ENCODE measurements around the gene ANAPC2.

ANAPC2 gene

DNA sequence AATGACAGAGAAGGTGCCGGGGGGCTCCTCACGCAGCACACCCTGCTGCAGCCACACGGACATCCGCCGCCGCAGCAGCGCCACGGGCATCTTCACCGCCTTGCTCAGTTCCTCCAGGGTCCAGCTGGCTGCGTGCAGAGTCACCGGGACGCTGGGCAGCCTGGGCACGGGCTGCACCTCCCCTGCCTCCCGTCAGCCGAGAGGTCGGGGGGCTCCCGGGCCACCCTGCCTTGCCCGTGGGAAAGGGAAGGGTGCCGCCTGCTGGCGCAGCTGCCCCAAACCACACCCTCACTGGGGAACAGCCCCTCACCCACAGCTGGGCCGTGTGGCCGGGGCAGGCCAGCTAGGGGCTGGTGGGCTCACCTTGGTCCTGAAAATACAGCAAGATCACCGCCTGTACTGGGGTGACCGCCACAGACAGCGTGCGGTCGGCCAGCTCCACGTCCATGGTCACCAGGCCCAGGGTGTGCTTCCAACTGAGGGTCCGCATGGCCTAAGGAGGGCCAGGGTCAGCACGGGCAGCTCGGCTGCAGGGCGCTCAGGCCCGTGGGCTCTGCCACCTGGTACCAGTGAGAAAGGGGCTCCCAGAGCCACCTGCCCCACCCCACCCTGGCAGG, 12.9 kb downstream of the ANAPC2 start:
- Histone ChIP-seq H3K27me3 (replicated peaks; ENCODE audit: control insufficient read depth, insufficient read depth, low read length, poor library complexity, severe bottlenecking) (peaks cover 13% of the 10 kb centered on the region), H3K4me3 (ENCODE audit: insufficient read depth, low read depth, low read length, poor library complexity, severe bottlenecking) (no peak overlapping the region), H3K4me1 (ENCODE audit: control insufficient read depth, insufficient read depth, low read length, poor library complexity, severe bottlenecking) (no peaks in the 10 kb centered on the region), H3K9me3 (ENCODE audit: control insufficient read depth, low read length) (no peaks in the 10 kb centered on the region), H3K27ac (ENCODE audit: insufficient read depth, low read length, poor library complexity, severe bottlenecking) (no peak overlapping the region), H3K36me3 (ENCODE audit: control insufficient read depth, insufficient read depth, low read length) (peaks cover 22% of the 10 kb centered on the region)
- DNase-seq: no peak

GRCh38 chr9:137174722-137175293, 13.6 kb downstream of the ANAPC2 start:
- no peak overlapping the region for H3K4me3 ChIP-seq (ENCODE audit: insufficient read depth, low read depth, low read length, poor library complexity, severe bottlenecking)
- H3K9me3 ChIP-seq (ENCODE audit: control insufficient read depth, low read length): no peaks in the 10 kb centered on the region
- H3K4me1 ChIP-seq (ENCODE audit: control insufficient read depth, insufficient read depth, low read length, poor library complexity, severe bottlenecking): no peaks in the 10 kb centered on the region
- DNase-seq: no peak
- H3K27me3 ChIP-seq (replicated peaks; ENCODE audit: control insufficient read depth, insufficient read depth, low read length, poor library complexity, severe bottlenecking): peaks cover 19% of the 10 kb centered on the region
- H3K27ac ChIP-seq (ENCODE audit: insufficient read depth, low read length, poor library complexity, severe bottlenecking): no peak overlapping the region
- H3K36me3 ChIP-seq (ENCODE audit: control insufficient read depth, insufficient read depth, low read length): peaks cover 16% of the 10 kb centered on the region

DNA sequence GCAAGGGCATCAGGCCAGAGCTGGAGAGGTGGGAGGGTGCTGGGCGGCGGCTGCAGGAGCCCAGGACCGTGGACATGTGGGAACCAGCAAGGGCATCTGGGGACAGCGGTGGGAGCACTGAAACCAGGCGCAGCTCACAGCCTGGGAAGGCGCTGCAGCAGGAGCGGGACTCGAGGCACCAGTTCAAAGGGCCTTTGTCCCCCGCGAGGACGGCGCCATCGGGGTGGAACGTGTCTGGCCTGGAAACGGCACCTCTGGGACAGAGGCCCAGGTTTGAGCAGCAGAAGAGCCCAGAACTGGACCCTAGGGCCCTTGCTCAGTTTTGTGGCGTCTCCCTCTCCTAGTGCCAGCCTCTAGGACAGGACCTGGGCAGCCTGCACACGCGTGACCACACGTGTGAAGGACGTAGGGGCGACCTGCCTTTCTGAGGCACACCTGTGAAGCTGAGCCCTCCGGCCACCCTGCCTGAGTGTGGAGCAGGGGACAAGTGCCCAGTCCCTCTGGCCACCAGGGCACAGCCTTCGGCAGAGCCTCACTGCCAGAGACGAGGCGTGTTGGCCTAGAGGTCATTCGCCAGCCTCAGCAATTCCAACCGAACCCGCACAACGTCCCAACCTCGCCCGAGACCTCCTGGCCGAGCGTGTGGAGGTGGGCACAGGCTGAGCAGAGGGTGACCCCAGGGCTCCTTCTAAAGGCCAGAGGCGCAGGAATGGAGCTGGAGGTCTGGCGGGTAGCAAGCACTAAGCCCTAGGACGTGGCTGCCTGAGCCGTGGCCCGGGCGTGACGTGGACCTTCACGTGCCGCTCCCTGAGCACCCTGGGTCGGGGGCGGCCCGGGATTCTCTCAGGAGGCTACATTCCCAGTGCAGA, 14.3 kb downstream of the ANAPC2 start:
- H3K4me3 ChIP-seq (ENCODE audit: insufficient read depth, low read depth, low read length, poor library complexity, severe bottlenecking): no peak overlapping the region
- H3K36me3 ChIP-seq (ENCODE audit: control insufficient read depth, insufficient read depth, low read length): peaks cover 9% of the 10 kb centered on the region
- peaks cover 7% of the 10 kb centered on the region for H3K4me1 ChIP-seq (ENCODE audit: control insufficient read depth, insufficient read depth, low read length, poor library complexity, severe bottlenecking)
- no peaks in the 10 kb centered on the region for H3K9me3 ChIP-seq (ENCODE audit: control insufficient read depth, low read length)
- no peak for DNase-seq
- peaks cover 27% of the 10 kb centered on the region for H3K27me3 ChIP-seq (replicated peaks; ENCODE audit: control insufficient read depth, insufficient read depth, low read length, poor library complexity, severe bottlenecking)
- no peak overlapping the region for H3K27ac ChIP-seq (ENCODE audit: insufficient read depth, low read length, poor library complexity, severe bottlenecking)

DNA sequence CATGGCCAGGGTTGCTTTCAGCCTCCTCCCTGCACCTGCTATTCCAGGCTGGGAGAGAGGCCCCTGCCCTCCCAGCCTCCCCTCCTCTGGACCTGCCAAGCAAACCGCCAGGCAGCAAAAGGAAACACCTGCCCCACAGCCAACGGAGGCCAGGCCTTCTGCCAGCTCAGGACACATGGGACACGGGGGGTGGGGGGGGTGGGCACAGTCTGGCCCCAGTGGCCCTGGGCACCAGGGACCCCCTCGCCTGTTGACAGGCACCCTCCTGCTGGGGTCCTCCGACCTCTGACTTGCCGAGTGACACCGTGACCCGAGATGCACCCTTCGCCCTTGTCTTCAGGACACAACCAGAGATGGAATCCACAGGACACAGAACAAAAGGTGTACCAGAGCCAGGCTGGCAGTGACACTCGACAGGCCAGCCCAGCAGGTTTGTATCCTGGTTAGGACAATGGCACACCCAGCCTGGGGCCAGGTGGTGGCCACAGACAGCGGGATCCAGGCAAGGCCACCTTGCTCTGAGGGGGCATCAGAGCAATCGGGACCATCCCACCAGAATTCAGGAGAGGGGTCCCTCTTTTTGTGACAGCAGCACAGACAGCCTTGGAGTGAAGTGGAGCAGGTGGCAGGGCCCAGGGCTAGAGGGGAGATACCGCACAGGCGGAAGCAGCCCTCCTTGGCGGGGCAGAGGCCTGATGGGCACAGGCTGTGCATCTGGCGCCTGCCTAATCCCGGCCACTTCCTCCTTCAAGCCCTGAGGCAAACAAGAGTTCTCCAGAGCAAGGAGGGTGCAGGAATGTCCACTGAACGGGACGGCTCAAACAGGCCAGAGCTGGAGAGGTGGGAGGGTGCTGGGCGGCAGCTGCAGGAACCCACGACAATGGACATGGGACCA, 15.2 kb downstream of the ANAPC2 start:
- no peak overlapping the region for H3K27ac ChIP-seq (ENCODE audit: insufficient read depth, low read length, poor library complexity, severe bottlenecking)
- peaks cover 32% of the 10 kb centered on the region for H3K27me3 ChIP-seq (replicated peaks; ENCODE audit: control insufficient read depth, insufficient read depth, low read length, poor library complexity, severe bottlenecking)
- peaks cover 12% of the 10 kb centered on the region for H3K4me1 ChIP-seq (ENCODE audit: control insufficient read depth, insufficient read depth, low read length, poor library complexity, severe bottlenecking)
- no peaks in the 10 kb centered on the region for H3K9me3 ChIP-seq (ENCODE audit: control insufficient read depth, low read length)
- H3K36me3 ChIP-seq (ENCODE audit: control insufficient read depth, insufficient read depth, low read length): peaks cover 3% of the 10 kb centered on the region
- H3K4me3 ChIP-seq (ENCODE audit: insufficient read depth, low read depth, low read length, poor library complexity, severe bottlenecking): no peak overlapping the region
- no peak for DNase-seq

DNA sequence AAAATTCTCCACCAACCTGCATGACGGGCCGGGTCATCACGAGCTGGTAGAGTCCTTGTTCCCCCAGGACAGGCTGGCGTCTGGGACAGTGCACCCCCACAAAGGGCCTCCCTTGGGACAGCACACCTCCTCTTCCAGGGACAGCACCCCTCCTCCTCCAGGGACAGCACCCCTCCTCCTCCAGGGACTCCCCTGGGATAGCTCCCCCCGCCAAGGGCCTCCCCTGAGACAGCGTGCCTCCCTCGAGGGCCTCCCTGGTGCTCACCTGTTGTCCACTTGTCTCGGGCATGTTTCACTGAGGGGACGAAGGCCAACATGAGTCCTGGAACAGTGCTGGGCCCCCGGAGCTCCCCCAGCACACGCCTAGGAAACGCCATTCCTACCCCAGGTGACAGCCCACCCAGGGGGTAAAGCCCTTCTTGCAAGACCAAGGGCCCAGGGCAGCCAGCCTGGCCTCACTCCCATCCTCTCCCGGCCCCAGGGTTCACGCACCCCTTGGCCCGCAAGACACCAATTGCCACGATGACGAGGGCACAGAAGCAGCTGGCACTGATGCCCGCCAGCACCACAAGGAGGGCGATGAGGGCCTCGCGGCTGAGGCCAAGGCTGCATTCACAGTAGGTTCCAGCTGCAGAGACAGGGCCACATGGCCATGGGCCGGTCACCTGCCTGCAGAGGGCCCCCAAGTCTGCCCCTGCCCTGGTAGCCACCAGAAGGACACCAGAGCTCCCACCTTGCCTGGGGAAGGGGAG, 17.0 kb downstream of the ANAPC2 start:
- DNase-seq: no peak
- no peaks in the 10 kb centered on the region for H3K9me3 ChIP-seq (ENCODE audit: control insufficient read depth, low read length)
- no peak overlapping the region for H3K4me3 ChIP-seq (ENCODE audit: insufficient read depth, low read depth, low read length, poor library complexity, severe bottlenecking)
- peaks cover 19% of the 10 kb centered on the region for H3K4me1 ChIP-seq (ENCODE audit: control insufficient read depth, insufficient read depth, low read length, poor library complexity, severe bottlenecking)
- H3K36me3 ChIP-seq (ENCODE audit: control insufficient read depth, insufficient read depth, low read length): no peaks in the 10 kb centered on the region
- peaks cover 50% of the 10 kb centered on the region for H3K27me3 ChIP-seq (replicated peaks; ENCODE audit: control insufficient read depth, insufficient read depth, low read length, poor library complexity, severe bottlenecking)
- H3K27ac ChIP-seq (ENCODE audit: insufficient read depth, low read length, poor library complexity, severe bottlenecking): no peak overlapping the region

DNA sequence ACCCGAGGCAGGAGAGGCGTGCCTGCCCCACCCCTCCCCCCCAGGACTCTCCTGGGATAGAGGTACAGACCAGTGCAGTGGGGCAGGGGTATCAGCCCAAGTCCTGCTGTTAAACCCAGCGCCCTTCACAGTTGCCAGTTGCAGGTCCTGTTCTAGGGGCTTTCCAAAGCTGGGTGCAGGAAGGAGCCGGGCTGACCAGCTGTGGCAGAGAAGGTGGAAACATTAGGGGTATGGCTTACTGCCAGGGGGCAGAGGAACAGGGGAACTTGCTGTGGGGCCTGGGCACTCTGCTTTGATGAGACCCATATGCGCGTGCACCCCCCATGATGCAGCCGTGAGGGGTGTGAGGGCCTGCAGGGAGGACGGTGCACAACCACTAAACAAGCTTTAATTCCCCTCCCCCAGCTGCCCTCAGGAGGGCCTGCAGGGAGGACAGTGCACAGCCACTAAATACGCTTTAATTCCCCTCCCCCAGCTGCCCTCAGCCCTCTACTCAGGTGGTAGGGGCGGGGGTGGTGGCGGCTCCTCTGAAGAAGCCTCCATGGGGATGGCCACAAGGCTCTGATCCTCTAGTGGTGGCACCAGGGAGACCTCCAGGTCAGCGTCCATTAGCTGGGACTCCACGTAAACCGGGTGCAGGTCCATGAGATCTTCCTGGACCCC, 17.7 kb downstream of the ANAPC2 start:
- H3K4me3 ChIP-seq (ENCODE audit: insufficient read depth, low read depth, low read length, poor library complexity, severe bottlenecking): no peak overlapping the region
- H3K4me1 ChIP-seq (ENCODE audit: control insufficient read depth, insufficient read depth, low read length, poor library complexity, severe bottlenecking): peaks cover 19% of the 10 kb centered on the region
- no peak for DNase-seq
- H3K27ac ChIP-seq (ENCODE audit: insufficient read depth, low read length, poor library complexity, severe bottlenecking): no peak overlapping the region
- H3K9me3 ChIP-seq (ENCODE audit: control insufficient read depth, low read length): no peaks in the 10 kb centered on the region
- H3K36me3 ChIP-seq (ENCODE audit: control insufficient read depth, insufficient read depth, low read length): no peaks in the 10 kb centered on the region
- H3K27me3 ChIP-seq (replicated peaks; ENCODE audit: control insufficient read depth, insufficient read depth, low read length, poor library complexity, severe bottlenecking): peaks cover 57% of the 10 kb centered on the region

GRCh38 chr9:137169896-137170358, 18.4 kb downstream of the ANAPC2 start, which contains the start of gene LRRC26:
LRRC26 (minus strand) TSS chr9:137170051; CDS start chr9:137169943, 108 bp downstream.
- H3K27ac ChIP-seq (ENCODE audit: insufficient read depth, low read length, poor library complexity, severe bottlenecking): no peak within 1 kb of the TSS
- no peak for DNase-seq
- H3K4me1 ChIP-seq (ENCODE audit: control insufficient read depth, insufficient read depth, low read length, poor library complexity, severe bottlenecking): peaks cover 19% of the 10 kb centered on the region
- peaks cover 64% of the 10 kb centered on the region for H3K27me3 ChIP-seq (replicated peaks; ENCODE audit: control insufficient read depth, insufficient read depth, low read length, poor library complexity, severe bottlenecking)
- H3K4me3 ChIP-seq (ENCODE audit: insufficient read depth, low read depth, low read length, poor library complexity, severe bottlenecking): peak within 1 kb of the TSS; percentile 37
- H3K9me3 ChIP-seq (ENCODE audit: control insufficient read depth, low read length): no peaks in the 10 kb centered on the region
- no peaks in the 10 kb centered on the region for H3K36me3 ChIP-seq (ENCODE audit: control insufficient read depth, insufficient read depth, low read length)

- Histone ChIP-seq H3K4me3 (ENCODE audit: insufficient read depth, low read depth, low read length, poor library complexity, severe bottlenecking) (peak overlapping the region; percentile 37), H3K27me3 (replicated peaks; ENCODE audit: control insufficient read depth, insufficient read depth, low read length, poor library complexity, severe bottlenecking) (peaks cover 71% of the 10 kb centered on the region), H3K9me3 (ENCODE audit: control insufficient read depth, low read length) (no peaks in the 10 kb centered on the region), H3K36me3 (ENCODE audit: control insufficient read depth, insufficient read depth, low read length) (no peaks in the 10 kb centered on the region), H3K27ac (ENCODE audit: insufficient read depth, low read length, poor library complexity, severe bottlenecking) (no peak overlapping the region), H3K4me1 (ENCODE audit: control insufficient read depth, insufficient read depth, low read length, poor library complexity, severe bottlenecking) (peaks cover 19% of the 10 kb centered on the region)
- DNase-seq: no peak
Observed at GRCh38 chr9:137168904-137169856, 19.2 kb downstream of the ANAPC2 start.
